WI38 (cell line): ENCODE results near the gene DTX3.

Experiments used
- H3K4me3 ChIP-seq: 2 replicates; pipeline ENCODE4 v1.5.1; 2011; ENCODE audit warnings: low read depth, mild to moderate bottlenecking, control low read depth, low read length
- TF ChIP-seq, protein P1 (sequence below): IDR thresholded peaks from 2 replicates; pipeline ENCODE4 v1.5.1; 2012; ENCODE audit warnings: low read depth, mild to moderate bottlenecking, control low read depth, low read length

Gene DTX3

DNA sequence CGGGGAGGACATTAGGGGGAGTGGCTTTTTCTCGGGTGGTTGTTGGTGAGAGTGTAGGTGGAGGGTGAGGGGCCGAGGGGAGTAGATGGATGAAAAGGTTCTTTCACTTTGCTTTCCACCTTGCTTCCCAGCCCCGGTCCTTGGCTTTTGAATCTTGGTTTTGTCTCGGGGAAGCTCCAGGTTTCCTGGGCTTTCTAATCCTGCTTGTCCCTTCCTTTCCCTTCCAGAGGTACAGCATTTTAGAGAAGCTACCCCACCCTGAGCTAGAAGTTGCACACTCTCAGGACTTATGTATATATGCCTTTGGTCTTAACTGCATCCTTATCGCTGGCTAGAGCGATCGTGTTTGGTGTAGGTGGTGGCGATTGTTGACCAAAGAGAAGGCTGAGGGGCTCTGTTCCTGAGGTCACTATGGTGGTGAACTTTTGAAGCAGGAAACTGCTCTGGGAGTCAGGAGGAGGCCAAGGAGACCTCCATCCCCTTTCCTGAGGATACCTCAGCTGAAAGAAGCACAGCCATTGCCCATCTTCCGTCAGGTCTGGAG lies 12.8 kb upstream of the DTX3 start:
- TF ChIP-seq, protein P1, sequence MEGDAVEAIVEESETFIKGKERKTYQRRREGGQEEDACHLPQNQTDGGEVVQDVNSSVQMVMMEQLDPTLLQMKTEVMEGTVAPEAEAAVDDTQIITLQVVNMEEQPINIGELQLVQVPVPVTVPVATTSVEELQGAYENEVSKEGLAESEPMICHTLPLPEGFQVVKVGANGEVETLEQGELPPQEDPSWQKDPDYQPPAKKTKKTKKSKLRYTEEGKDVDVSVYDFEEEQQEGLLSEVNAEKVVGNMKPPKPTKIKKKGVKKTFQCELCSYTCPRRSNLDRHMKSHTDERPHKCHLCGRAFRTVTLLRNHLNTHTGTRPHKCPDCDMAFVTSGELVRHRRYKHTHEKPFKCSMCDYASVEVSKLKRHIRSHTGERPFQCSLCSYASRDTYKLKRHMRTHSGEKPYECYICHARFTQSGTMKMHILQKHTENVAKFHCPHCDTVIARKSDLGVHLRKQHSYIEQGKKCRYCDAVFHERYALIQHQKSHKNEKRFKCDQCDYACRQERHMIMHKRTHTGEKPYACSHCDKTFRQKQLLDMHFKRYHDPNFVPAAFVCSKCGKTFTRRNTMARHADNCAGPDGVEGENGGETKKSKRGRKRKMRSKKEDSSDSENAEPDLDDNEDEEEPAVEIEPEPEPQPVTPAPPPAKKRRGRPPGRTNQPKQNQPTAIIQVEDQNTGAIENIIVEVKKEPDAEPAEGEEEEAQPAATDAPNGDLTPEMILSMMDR, result no peak
- peak overlapping the region; percentile 54 for H3K4me3 ChIP-seq

DNA sequence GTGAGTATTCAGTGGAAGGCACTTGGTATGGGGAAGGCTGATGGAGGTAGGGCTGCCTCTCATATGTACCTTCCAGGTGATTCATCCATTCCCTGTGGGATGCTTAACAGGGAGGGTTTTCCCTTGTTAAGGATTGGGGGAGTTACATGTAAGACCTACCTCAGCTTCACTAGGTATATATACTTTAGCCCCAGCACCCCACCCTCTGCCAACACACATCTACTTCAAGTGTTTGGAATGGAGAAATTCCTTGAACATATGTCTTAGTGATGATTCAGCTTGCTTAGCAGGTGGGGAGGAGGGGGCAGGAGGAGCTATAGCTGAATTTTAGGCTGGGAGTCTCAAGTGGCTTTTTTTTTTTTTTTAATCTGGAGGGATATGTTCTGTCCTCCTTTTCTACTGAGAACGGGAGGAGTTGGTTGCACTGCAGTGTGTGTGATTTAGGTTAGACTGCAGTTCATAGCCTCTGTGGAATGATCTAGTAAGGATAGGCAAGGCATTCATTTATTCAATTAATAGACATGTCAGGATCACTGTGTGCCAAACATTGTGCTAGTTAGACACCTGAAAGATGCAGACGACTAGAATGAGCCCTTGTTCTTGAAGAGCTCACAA lies 12.0 kb upstream of the DTX3 start:
- TF ChIP-seq, protein P1, result no peak
- H3K4me3 ChIP-seq, result no peak overlapping the region

DNA sequence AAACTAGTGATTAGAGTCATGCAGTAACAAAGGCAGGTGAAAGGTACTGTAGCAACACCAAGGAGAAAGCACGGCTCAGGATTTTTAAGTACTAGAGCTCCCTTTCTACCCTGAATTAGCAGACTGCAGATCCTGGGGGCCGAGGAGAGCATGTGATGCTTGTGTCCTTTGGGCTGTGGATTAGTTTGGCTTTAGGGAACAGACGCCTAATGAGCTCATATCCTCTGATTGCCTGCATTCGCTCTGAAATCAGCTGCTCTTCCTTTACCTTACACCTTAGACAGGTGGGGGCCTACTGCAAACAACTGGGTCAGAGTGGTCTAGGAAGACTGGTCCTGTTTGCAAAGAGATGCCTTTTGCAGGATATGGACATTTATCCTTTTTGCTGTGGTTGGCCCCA lies 11.4 kb upstream of the DTX3 start:
- no peak overlapping the region for H3K4me3 ChIP-seq
- TF ChIP-seq, protein P1, result no peak

DNA sequence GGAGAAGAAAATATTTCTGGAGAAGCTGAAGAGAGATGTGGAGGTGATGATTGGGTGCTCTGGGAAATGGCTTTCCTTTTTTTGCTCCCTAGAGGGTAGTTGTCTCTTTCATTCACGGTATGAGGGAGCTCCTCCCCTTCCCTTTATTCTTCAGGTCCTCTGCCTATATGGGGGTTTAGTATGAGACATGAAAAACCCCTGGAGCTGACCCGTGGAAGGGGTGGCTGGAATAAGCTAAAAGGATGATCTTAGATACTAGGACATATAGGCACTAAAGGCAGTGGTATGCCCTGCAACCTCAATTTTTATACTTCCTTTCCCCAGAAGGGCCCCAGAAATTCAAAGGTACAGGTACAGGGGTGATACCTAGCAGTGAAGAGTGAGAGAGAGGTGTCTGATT lies 4.2 kb upstream of the DTX3 start:
- TF ChIP-seq, protein P1, result no peak
- no peak overlapping the region for H3K4me3 ChIP-seq

DNA sequence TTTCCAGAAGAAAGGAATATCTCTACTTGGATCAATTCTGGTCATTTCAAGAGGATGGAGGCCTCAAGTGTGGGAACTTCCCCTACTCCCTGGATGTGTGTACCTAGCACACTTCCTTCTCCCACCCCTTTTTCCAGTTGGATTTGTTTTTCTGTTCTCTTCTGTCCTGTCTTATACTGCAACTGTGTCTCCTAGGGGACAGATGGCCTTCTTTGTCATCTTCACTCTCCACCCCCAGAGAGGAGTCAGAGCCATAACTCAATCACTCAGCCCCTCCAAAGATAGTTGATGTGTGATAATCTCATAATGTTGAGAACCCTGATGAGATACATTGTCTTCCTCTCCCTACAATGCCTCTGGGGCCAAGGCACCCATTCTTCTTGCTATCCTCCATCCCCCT lies 2.1 kb upstream of the DTX3 start:
- TF ChIP-seq, protein P1, result no peak
- H3K4me3 ChIP-seq, result no peak overlapping the region

DNA sequence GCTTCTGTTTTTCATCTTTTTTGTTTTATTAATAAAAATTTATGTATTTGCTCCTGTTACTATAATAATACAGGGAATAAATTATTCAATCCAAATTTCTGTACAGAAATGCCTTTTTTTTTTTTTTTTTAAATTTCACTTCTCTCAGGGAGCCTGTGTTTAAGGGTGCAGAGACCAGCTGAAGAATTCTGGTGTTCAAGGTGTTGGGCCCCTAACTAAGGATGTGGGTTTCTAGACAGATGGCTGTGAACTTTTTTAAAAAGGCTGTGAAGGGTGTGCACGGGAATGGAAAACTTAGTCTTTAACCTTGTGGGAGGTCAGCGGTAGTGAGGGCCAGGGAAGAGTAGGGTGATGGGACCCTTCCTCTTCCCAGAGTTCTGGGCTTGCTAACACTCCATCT lies 1.3 kb upstream of the DTX3 start:
- TF ChIP-seq, protein P1, result no peak
- H3K4me3 ChIP-seq, result no peak overlapping the region

DNA sequence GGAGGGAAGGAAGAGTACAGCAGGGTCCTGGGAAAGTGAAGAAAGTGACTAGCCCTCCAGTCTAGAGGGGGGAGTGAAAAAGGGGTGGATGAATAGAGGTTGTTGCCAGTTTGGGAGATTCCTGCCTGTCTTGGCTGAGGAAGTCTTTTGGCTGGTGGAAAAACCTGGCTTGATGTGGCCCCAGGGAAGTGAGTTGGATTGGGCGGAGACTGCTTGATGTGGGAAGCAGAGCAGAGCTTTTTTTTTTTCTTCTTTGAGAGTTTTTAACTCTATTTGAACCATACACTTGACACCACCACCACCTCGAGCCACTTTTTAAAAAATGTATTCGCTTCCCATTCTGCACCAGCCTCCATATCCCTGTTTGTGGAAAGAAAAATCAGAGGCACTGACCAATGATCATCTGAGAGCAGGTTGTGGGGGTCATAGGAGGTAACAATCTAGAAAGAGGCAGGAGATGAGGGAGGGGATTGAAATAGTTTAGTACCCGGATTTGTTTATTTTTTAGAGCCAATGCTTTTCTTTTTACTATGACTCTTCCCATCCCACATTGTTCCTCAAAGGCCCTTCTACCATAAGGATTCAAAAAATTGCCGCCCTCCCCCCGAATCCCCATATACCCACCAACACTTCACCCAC lies 690 bp upstream of the DTX3 start:
- TF ChIP-seq, protein P1, result no peak
- H3K4me3 ChIP-seq, result peak overlapping the region; percentile 62
